Calu3 (cell line): ENCODE measurements around the gene PARVG. TPM values are rescaled to one million over a fixed set of nuclear protein-coding genes. Genes with fewer than 3 reads are reported as not detected.

Experiments
- BruUV-seq: library from RNA; stranded (reverse); fragments of 400-500 nt; replicated peaks from 2 replicates; lab custom pipeline; 2021; lab: Mats Ljungman, UMichigan
- CTCF ChIA-PET: fragments of 300-600 bp; sonication (Branson Sonifier 250); formaldehyde crosslinking; loops from one replicate; lab custom pipeline; 2022; ENCODE audit warnings: antibody characterized with exemption; lab: Charles Lee
- DNase-seq: peaks from one replicate; pipeline ENCODE4 v3.0.0; 2022
- H3K27ac Mint-ChIP-seq: one replicate; pipeline ENCODE4 v1.8.0; 2022; ENCODE audit warnings: mixed read lengths; ENCODE audit not compliant: unreplicated experiment
- H3K27me3 Mint-ChIP-seq: one replicate; pipeline ENCODE4 v1.8.0; 2022; ENCODE audit warnings: mixed read lengths; ENCODE audit not compliant: unreplicated experiment
- H3K36me3 Mint-ChIP-seq: one replicate; pipeline ENCODE4 v1.8.0; 2022; ENCODE audit warnings: mild to moderate bottlenecking, moderate library complexity, mixed read lengths; ENCODE audit not compliant: insufficient read depth, unreplicated experiment
- H3K4me1 Mint-ChIP-seq: one replicate; pipeline ENCODE4 v1.8.0; 2022; ENCODE audit warnings: mild to moderate bottlenecking, low read depth, mixed read lengths; ENCODE audit not compliant: unreplicated experiment
- H3K4me3 Mint-ChIP-seq: one replicate; pipeline ENCODE4 v1.8.0; 2022; ENCODE audit warnings: mild to moderate bottlenecking, low read depth, moderate library complexity, mixed read lengths; ENCODE audit not compliant: unreplicated experiment
- H3K9me3 Mint-ChIP-seq: one replicate; pipeline ENCODE4 v1.8.0; 2022; ENCODE audit warnings: low read depth, mixed read lengths; ENCODE audit not compliant: unreplicated experiment
- CTCF ChIP-seq: fragments of 200-600 bp; IDR thresholded peaks from one replicate; pipeline ENCODE4 v1.8.0; 2022; ENCODE audit warnings: antibody characterized with exemption; ENCODE audit not compliant: unreplicated experiment
- intact Hi-C: fragments of 100-400 bp; cut with micrococcal nuclease; formaldehyde crosslinking; loops from one replicate; pipeline ENCODE4 v1.10.0; 2022; ENCODE audit not compliant: unreplicated experiment
- total RNA-seq: library from RNA; stranded (reverse); gene quantifications from 2 replicates; pipeline ENCODE4 v1.2.3, GENCODE V29; 2022

PARVG gene
- total RNA-seq, 1 experiment from 2014 or later = not detected

- H3K4me1 Mint-ChIP-seq = no peaks in the 10 kb centered on the region
- no peak for TF ChIP-seq CTCF
- CTCF ChIA-PET = no interaction called here
- H3K36me3 Mint-ChIP-seq = peaks cover 4% of the 10 kb centered on the region
- DNase-seq = no peak
- no peaks in the 10 kb centered on the region for H3K9me3 Mint-ChIP-seq
- no TSS peak for BruUV-seq
- intact Hi-C loops = no loop called here
- no peak overlapping the region for H3K27ac Mint-ChIP-seq
- H3K4me3 Mint-ChIP-seq = no peak overlapping the region
- H3K27me3 Mint-ChIP-seq = peaks cover 96% of the 10 kb centered on the region
These were observed 21.6 kb downstream of the PARVG start for GRCh38 chr22:44202261-44202789.

DNA sequence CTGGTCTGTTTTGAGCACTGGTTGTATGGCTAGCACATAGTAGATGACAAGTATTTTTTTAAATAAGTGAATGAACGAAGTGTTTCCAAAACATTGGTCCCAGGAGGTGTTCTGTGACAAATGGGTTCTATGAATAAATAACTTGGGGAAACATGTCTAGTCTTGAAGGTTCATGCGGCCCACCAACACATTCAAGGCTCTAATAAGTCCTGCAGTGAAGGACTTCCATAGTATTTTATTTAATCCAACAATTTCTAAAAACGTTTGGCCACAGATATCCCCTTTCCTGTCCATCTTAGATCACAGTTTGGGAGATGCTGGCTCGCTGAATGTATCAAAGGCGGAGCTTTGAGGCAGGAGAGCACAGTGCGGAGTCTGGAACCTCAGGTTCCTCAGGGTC lies 22.5 kb downstream of the PARVG start:
- H3K27ac Mint-ChIP-seq = no peak overlapping the region
- DNase-seq = no peak
- H3K36me3 Mint-ChIP-seq = peaks cover 4% of the 10 kb centered on the region
- CTCF ChIA-PET = no interaction called here
- no peaks in the 10 kb centered on the region for H3K4me1 Mint-ChIP-seq
- no peak overlapping the region for H3K4me3 Mint-ChIP-seq
- intact Hi-C loops = no loop called here
- no TSS peak for BruUV-seq
- no peak for TF ChIP-seq CTCF
- peaks cover 100% of the 10 kb centered on the region for H3K27me3 Mint-ChIP-seq
- no peaks in the 10 kb centered on the region for H3K9me3 Mint-ChIP-seq

- no peak overlapping the region for H3K27ac Mint-ChIP-seq
- H3K9me3 Mint-ChIP-seq = peaks cover 3% of the 10 kb centered on the region
- no peak overlapping the region for H3K4me3 Mint-ChIP-seq
- H3K4me1 Mint-ChIP-seq = no peaks in the 10 kb centered on the region
- H3K27me3 Mint-ChIP-seq = peaks cover 100% of the 10 kb centered on the region
- no peak for TF ChIP-seq CTCF
- intact Hi-C loops = no loop called here
- CTCF ChIA-PET = no interaction called here
- BruUV-seq = no TSS peak
- peaks cover 4% of the 10 kb centered on the region for H3K36me3 Mint-ChIP-seq
- DNase-seq = no peak
These were observed 24.2 kb downstream of the PARVG start for GRCh38 chr22:44204739-44205515.

GRCh38 chr22:44205516-44206329 lies 25.0 kb downstream of the PARVG start:
- Mint-ChIP-seq H3K4me3 (no peak overlapping the region), H3K27me3 (peaks cover 100% of the 10 kb centered on the region)
- no TSS peak for BruUV-seq

More at GRCh38 chr22:44205516-44206329, 25.0 kb downstream of the PARVG start:
- peaks cover 4% of the 10 kb centered on the region for H3K36me3 Mint-ChIP-seq
- H3K27ac Mint-ChIP-seq = no peak overlapping the region
- no peaks in the 10 kb centered on the region for H3K4me1 Mint-ChIP-seq
- H3K9me3 Mint-ChIP-seq = peaks cover 3% of the 10 kb centered on the region
- intact Hi-C loops = no loop called here
- CTCF ChIA-PET = no interaction called here
- no peak for TF ChIP-seq CTCF
- DNase-seq = no peak
